Thoracic aorta (tissue), 2 donors: ENCODE results near the gene INPP5A. TPM values are rescaled to one million over a fixed set of nuclear protein-coding genes. Genes with fewer than 3 reads are reported as not detected.

Experiments used
- ATAC-seq: fragments of 150-250 bp; one replicate; pipeline ENCODE4 v1.8.0; 2017; ENCODE audit warnings: low read depth; ENCODE audit not compliant: insufficient number of reproducible peaks, low FRiP score
- DNase-seq: peaks from one replicate; pipeline ENCODE4 v3.0.0-alpha.2; 2020; ENCODE audit warnings: low spot score
- H3K27ac ChIP-seq, 2 donors: fragments of 200-600 bp; sonication (generic); 1 replicate in 1 of 2; 2 replicates in 1 of 2; pipeline ENCODE4 v1.5.1; 2016; ENCODE audit warnings: mild to moderate bottlenecking in 2 of 2, moderate library complexity in 2 of 2
- H3K27me3 ChIP-seq: fragments of 200-600 bp; sonication (generic); replicated peaks from 2 replicates; pipeline ENCODE4 v1.6.0; 2016; ENCODE audit warnings: mild to moderate bottlenecking; ENCODE audit not compliant: insufficient read depth
- H3K36me3 ChIP-seq: fragments of 200-600 bp; sonication (generic); one replicate; pipeline ENCODE4 v1.5.1; 2016
- H3K4me1 ChIP-seq, 2 donors: fragments of 200-600 bp; sonication (generic); 1 replicate in 1 of 2; 2 replicates in 1 of 2; pipeline versions ENCODE4 v1.5.1 to v1.6.0; 2016; ENCODE audit warnings: low read depth in 2 of 2, mild to moderate bottlenecking in 1 of 2; ENCODE audit not compliant: control insufficient read depth in 1 of 2
- H3K4me3 ChIP-seq: fragments of 200-600 bp; sonication (generic); 2 replicates; pipeline ENCODE4 v1.5.1; 2016; ENCODE audit warnings: mild to moderate bottlenecking
- H3K9me3 ChIP-seq: fragments of 200-600 bp; sonication (generic); 2 replicates; pipeline ENCODE4 v1.5.1; 2016
- CTCF ChIP-seq: fragments of 200-600 bp; sonication (generic); IDR thresholded peaks from one replicate; pipeline ENCODE4 v1.5.1; 2019; ENCODE audit warnings: antibody characterized with exemption
- total RNA-seq, 2 donors: library from RNA; depleted of rRNA; stranded (reverse); fragments of >200 nt; gene quantifications; one replicate each; pipeline versions ENCODE4 v1.1.0 to v1.2.3, GENCODE V29; 2016

INPP5A gene
- total RNA-seq, 2 donors from 2014 or later: 120 to 142 TPM

GRCh38 chr10:132690401-132690800 lies 152.8 kb downstream of the INPP5A start:
- no peak overlapping the region for H3K27ac ChIP-seq
- H3K4me3 ChIP-seq: no peak overlapping the region
- no peak for ATAC-seq
- H3K36me3 ChIP-seq: peaks cover 10% of the 10 kb centered on the region
- H3K27me3 ChIP-seq: no peaks in the 10 kb centered on the region
- peaks cover 0 to 9% of the 10 kb centered on the region in 2 donors for H3K4me1 ChIP-seq
- TF ChIP-seq CTCF: no peak
- DNase-seq: no peak
- no peaks in the 10 kb centered on the region for H3K9me3 ChIP-seq

- no peaks in the 10 kb centered on the region for H3K9me3 ChIP-seq
- ATAC-seq (no peak), DNase-seq (no peak)
- H3K4me1 ChIP-seq: peaks cover 0 to 3% of the 10 kb centered on the region in 2 donors
- peaks cover 10% of the 10 kb centered on the region for H3K36me3 ChIP-seq
- H3K27ac ChIP-seq: no peak overlapping the region
- no peaks in the 10 kb centered on the region for H3K27me3 ChIP-seq
- TF ChIP-seq CTCF: no peak
- H3K4me3 ChIP-seq: no peak overlapping the region
These were observed 153.4 kb downstream of the INPP5A start for GRCh38 chr10:132690821-132691610.

- ATAC-seq: no peak
- no peak for TF ChIP-seq CTCF
These were observed 154.1 kb downstream of the INPP5A start for GRCh38 chr10:132691711-132692153.

GRCh38 chr10:132692311-132692710 lies 154.7 kb downstream of the INPP5A start:
- no peaks in the 10 kb centered on the region for H3K9me3 ChIP-seq
- ATAC-seq (no peak), DNase-seq (no peak)
- H3K4me1 ChIP-seq: no peaks in the 10 kb centered on the region
- TF ChIP-seq CTCF: no peak
- H3K27me3 ChIP-seq: no peaks in the 10 kb centered on the region
- H3K4me3 ChIP-seq: no peak overlapping the region
- H3K27ac ChIP-seq: no peak overlapping the region
- H3K36me3 ChIP-seq: peaks cover 10% of the 10 kb centered on the region

More at GRCh38 chr10:132691711-132692153, 154.1 kb downstream of the INPP5A start:
- DNase-seq: no peak
- no peak overlapping the region for H3K4me3 ChIP-seq
- no peak overlapping the region for H3K27ac ChIP-seq
- H3K4me1 ChIP-seq: no peaks in the 10 kb centered on the region
- no peaks in the 10 kb centered on the region for H3K9me3 ChIP-seq
- peaks cover 10% of the 10 kb centered on the region for H3K36me3 ChIP-seq
- no peaks in the 10 kb centered on the region for H3K27me3 ChIP-seq

- Histone ChIP-seq H3K4me1 (no peaks in the 10 kb centered on the region), H3K36me3 (peaks cover 10% of the 10 kb centered on the region), H3K27ac (no peak overlapping the region), H3K9me3 (no peaks in the 10 kb centered on the region), H3K27me3 (no peaks in the 10 kb centered on the region), H3K4me3 (no peak overlapping the region)
- TF ChIP-seq CTCF: no peak
- DNase-seq (no peak), ATAC-seq (no peak)
These were observed 156.1 kb downstream of the INPP5A start for GRCh38 chr10:132693676-132694075.
